ENCODE measurements around the gene RAB6B. TPM values are rescaled to one million over a fixed set of nuclear protein-coding genes. Genes with fewer than 3 reads are reported as not detected.

The RAB6B gene
- total and polyA plus RNA-seq, 2 of the 8 experiments (the other 6 are each of a cell fraction or from before 2014, with no cell fraction given): 7.9 to 15.6 TPM

- TF ChIP-seq CHD7 (IDR thresholded peaks at IDR 0.05; ENCODE audit: insufficient replicate concordance, low read length): no peak
- no peak for TF ChIP-seq CEBPB (IDR thresholded peaks at IDR 0.05; ENCODE audit: low read depth, low read length)
- TF ChIP-seq TAF7 (optimal IDR thresholded peaks at IDR 0.05; ENCODE audit: borderline replicate concordance, low read depth, low read length): peak; percentile 22
- TF ChIP-seq NRF1 (IDR thresholded peaks at IDR 0.05; ENCODE audit: low read depth, low read length): peak; percentile 94
- peak; percentile 32; the same call in 1 of the 2 replicates for TF ChIP-seq E2F6 (IDR thresholded peaks at IDR 0.05)
- TF ChIP-seq ASH2L (IDR thresholded peaks at IDR 0.05; ENCODE audit: low read length): peak; percentile 45
- TF ChIP-seq CBX5 (IDR thresholded peaks at IDR 0.05; ENCODE audit: low read depth, low read length): no peak
- TF ChIP-seq TBP (IDR thresholded peaks at IDR 0.05; ENCODE audit: low read depth, low read length): peak; percentile 40; the same call in 1 of the 2 replicates
- no peak for TF ChIP-seq EP300 (IDR thresholded peaks at IDR 0.05; ENCODE audit: borderline replicate concordance in 1 of 2, low read depth in 2 of 2, low read length in 2 of 2)
Observed at GRCh38 chr3:133805702-133806475, 89.8 kb downstream of the RAB6B start, which contains the start of gene SRPRB (continued).

Data from H1 (cell line).